ENCODE measurements around the gene VCAM1.

- TF ChIP-seq CEBPB (IDR thresholded peaks at IDR 0.05; ENCODE audit: low read depth, low read length) (no peak), CTCF (conservative IDR thresholded peaks at IDR 0.05; ENCODE audit: low read depth, low read length) (no peak), SMC3 (IDR thresholded peaks at IDR 0.05; ENCODE audit: low read depth, low read length) (no peak), MAZ (IDR thresholded peaks at IDR 0.05; ENCODE audit: borderline replicate concordance, low read depth, low read length) (no peak), RFX5 (IDR thresholded peaks at IDR 0.05; ENCODE audit: low read depth, low read length) (no peak), POLR2A (IDR thresholded peaks at IDR 0.05; ENCODE audit: low read depth, low read length) (no peak), CHD1 (IDR thresholded peaks at IDR 0.05; ENCODE audit: low read depth, low read length) (no peak), FOS (IDR thresholded peaks at IDR 0.05; ENCODE audit: low read depth, low read length) (no peak), MAFK (IDR thresholded peaks at IDR 0.05; ENCODE audit: low read depth, low read length) (no peak), BHLHE40 (IDR thresholded peaks at IDR 0.05; ENCODE audit: low read depth, low read length) (no peak), MXI1 (IDR thresholded peaks at IDR 0.05; ENCODE audit: borderline replicate concordance, low read depth, low read length) (no peak), USF2 (IDR thresholded peaks at IDR 0.05; ENCODE audit: low read depth, low read length) (no peak)
Observed at GRCh38 chr1:100746542-100746932, 27.0 kb downstream of the VCAM1 start.

All from IMR-90 (cell line).